ENCODE measurements around the gene PARVB.

The PARVB gene

GRCh38 chr22:44166498-44167276 is 142.6 kb downstream of the PARVB start:
- DNase-seq: no peak

GRCh38 chr22:44167501-44167900 is 143.4 kb downstream of the PARVB start:
- DNase-seq: no peak

DNA sequence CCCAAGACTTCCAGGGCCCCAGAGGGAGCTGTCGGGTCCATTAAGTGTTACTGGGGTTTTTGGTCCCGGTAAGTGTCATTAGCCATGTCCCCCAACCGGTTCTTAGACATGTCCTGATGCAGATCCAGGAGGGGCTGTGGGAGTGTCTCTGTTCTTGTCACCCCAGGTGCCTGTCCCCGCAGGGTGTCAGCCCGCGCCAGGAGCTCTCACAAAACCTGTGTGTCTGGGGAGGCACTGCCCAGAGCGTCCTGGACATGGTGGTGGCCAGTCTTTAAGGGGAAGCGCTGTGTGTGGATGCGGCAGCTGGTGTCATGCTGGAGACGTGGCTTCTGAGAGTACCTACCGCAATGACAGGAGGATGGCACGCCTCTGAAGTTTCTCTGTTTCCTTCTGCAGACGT is 144.1 kb downstream of the PARVB start:
- no peak for DNase-seq

DNA sequence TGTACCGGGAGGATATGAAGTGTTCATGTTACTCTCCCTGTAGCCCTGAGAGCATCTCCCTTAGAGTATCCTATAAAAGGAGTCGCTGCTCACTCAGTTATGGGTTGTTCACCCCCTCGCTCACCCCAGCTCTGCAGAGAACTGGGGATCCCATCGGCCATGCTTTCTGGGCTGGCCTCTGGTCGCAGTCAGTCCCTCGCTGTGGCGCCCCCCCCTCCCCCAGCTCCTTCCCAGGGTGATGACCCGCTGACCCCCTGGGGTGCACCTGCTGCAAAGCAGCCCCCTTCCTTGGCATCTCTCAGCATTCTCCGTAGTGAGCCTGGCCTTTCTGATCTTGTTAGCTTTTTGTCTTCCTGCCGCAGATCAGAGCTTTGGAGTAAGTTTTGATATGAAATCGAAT is 146.4 kb downstream of the PARVB start:
- DNase-seq: no peak

DNA sequence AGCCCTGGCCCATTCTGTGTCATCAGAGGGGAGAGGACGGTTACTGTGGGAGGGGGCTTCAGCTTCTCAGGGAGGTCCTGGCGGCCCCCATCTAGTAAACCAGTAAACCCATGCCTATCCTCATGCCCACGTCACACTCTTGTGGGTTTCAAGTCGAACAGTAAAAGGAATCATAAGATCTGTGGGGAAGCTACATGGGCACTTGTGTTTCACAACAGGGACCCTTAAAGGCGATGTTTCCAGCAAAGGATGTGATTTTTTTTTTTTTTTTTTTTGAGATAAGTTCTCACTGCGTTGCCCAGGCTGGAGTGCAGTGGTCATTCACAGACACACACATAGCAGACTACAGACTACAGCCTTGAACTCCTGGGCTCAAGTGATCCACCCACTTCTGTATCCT is 147.5 kb downstream of the PARVB start:
- DNase-seq: no peak

DNA sequence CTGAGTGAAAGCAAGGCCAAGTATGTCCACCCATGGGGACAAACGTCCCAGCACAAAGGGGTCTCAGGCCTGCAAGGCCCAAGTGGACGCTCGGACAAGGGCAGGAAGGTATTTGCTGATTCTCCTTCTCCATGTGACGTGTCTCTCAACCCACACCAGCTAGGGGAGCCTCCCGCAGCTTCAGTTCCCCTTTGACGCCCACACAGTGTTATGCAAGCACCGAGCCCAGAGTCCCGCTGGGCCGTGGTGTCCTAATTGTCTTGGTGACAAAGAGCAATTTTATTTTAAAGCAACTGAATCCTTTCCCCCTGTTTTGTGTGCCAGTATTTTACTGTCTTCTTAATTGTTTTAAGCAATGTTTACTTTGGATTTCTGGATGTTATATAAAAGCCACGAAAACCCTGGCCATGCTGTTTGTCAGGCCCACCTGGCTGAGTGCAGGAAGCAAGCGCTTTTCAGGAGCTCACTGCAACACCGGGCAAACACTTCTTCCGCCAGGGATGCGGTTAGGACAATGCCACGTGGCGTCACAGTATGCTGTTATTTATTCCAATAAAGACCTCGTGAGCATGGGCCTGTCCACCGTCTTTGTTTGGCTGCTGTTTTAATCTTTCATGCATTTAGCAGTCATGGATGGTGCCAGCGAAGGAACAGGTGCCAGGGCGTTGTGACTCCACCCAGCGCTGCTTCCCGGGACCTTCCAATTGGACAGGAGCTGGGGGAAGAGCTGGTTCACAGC is 148.4 kb downstream of the PARVB start:
- DNase-seq: peak; percentile 40 to 68

DNA sequence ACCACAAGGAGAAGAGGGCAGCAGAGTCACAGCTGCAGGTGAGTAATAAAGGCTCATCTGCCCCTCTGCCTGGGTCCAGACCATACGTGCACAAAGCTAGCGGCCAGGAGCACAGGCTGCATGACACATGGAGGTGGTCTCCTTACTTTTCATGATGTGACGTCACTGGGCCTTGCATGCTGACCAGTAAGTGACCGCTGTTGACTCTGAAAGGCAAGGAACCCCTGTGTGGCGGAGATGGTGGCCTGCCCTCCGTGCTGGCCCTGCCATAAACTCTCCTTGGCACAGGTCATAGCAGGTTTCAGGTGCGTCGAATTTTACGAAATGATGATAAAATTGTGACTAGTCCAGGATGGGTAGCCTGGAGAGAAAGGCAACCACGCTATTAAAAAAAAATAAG is 149.1 kb downstream of the PARVB start:
- no peak for DNase-seq

- DNase-seq: no peak
These were observed 151.6 kb downstream of the PARVB start for GRCh38 chr22:44175676-44176075.

- DNase-seq: no peak
These were observed 155.3 kb downstream of the PARVB start for GRCh38 chr22:44179196-44179988.

- no peak for DNase-seq
These were observed 156.0 kb downstream of the PARVB start for GRCh38 chr22:44179989-44180705.

GRCh38 chr22:44180706-44181032 is 156.6 kb downstream of the PARVB start, which contains the start of gene PARVG:
Gene PARVG, plus strand, starts transcription at chr22:44180925. Its CDS starts 2,405 bp downstream, at chr22:44183330.
- DNase-seq: no peak

DNA sequence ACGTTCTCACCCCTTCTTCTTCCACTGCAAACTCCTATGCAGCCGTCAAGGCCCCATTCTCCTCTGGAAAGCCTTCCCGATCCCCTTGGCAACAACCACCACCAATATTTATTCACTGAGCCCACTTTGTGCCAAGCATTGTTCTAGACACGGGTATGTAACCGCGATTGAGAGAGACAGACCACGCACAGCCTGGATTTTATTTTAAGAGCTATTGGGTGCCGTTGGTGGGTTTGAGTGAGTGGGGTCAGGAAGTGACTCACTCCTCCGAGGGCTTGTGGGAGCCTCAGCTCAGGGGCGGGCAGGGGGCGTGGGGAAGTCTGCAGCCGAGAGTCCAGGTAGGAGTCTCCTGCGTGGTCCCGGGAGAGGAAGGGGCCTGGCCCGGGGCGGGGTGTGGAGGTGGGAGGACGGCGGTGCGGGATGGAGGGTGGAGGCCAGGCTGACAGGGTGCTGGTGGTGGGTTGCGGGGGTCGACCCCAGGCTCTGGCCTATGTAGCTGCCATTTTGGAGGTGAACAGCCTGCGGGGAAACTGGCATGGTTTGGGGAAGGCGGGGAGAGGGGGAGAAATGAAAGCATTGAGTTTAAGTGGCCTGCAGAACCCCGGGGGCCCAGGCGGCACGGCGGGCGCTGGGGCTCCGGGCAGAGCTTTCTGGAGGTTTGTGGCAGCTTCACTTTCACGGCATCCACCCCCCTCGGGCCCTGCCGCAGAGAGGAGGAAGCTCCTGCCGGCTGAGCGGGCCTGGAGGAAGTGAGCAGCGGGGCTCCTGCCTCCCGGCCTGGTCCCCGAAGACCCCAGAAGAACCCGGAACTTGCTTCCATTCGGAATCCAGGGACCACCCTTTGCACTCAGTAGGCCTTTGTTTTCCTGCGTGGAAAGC is 157.2 kb downstream of the PARVB start:
- no peak for DNase-seq

- no peak for DNase-seq
These were observed 157.9 kb downstream of the PARVB start for GRCh38 chr22:44181912-44182587.

GRCh38 chr22:44182588-44183286 is 158.6 kb downstream of the PARVB start:
- DNase-seq: no peak

- DNase-seq: no peak
These were observed 159.1 kb downstream of the PARVB start for GRCh38 chr22:44183287-44183588.

DNA sequence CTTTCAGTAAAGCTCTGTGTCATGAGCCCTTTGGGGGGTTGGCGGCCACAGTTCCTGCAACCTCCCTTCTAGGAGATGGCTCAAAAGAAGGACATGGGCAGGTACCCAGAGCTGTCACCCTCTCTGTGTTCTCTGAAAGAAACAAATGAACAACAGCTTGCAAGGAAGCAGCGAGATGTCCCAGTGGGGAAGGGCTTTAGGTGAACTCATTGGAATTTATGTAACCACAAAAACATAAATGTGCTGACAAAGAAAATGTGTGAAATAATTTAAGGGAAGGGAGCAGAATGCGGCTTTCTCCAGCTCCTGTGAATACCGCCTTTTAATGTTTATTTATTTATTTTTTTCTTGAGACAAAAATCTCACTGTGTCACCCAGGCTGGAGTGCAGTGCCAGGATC is 159.9 kb downstream of the PARVB start:
- DNase-seq: no peak

- no peak for DNase-seq
These were observed 161.4 kb downstream of the PARVB start for GRCh38 chr22:44185237-44186120.

DNA sequence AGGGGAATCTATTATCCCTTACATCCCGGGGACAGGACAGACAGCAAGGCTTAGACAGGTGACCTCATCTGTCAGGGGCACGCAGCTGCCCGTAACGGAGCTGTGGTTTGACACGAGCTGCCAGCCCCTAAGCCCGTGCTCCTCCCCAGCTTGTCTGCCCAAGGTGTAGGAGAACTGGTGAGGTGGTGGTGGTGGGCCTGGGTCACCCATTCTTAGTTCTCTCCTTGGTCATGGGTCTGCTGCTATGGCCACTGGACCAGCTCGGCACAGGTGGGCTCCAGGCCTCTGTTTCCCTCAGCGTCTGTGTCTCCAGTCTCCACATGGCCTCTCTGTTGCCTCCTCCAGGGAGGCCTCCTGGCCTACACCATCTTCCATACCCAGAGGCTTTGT is 162.0 kb downstream of the PARVB start:
- DNase-seq: no peak

DNA sequence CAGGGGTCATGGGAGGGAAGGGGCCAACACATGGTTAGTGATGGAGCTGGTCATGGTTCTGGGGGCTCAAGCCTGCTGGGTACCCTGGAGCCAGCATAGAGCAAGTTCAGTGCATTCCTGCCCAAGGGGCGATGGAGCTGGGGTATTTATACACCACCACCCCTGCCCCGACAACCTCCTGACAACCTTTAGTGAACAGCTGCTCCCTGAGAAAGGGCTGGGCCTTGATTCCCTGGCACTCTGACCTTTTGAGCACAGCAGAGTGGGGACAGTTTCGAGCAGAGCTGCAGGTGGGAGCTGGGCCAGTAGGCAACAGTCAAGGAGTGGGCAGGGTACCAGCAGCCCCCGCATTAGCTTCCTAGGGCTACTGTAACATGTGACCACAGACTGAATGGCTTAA is 162.6 kb downstream of the PARVB start:
- no peak for DNase-seq

Data from SHP77 (cell line).